DND-41 (cell line): ENCODE results near the gene SBF1.

Experiments
- EZH2 ChIP-seq: IDR thresholded peaks from 3 replicates; pipeline ENCODE4 v1.6.1; 2012; ENCODE audit warnings: borderline replicate concordance, low read depth, mild to moderate bottlenecking, moderate library complexity, low read length, inconsistent platforms; ENCODE audit not compliant: severe bottlenecking
- TF ChIP-seq, protein P1 (sequence below): IDR thresholded peaks from 2 replicates; pipeline ENCODE4 v1.5.1; 2012; ENCODE audit warnings: borderline replicate concordance, low read length, moderate library complexity, mild to moderate bottlenecking; ENCODE audit not compliant: poor library complexity, severe bottlenecking; ENCODE audit errors: extremely low read depth

DNA sequence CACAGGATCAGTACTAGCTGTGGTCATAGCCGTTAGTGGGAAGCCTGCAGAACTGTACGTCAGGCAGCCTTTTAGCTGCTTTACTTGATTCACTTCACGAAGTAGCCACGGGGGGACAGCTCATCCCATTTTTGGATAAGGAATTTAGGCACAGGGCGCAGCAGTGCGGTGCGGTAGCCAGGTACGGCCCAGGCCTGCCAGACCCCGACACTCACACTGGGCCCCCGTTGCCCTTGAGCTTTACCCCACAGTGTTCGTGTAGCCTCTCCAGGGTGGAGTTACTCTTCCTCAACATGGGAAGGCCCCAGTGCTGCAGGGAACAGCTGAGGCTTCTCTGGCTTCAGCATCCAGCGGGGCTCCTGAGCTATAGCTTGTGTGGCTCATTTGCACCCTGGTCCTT, 59.4 kb downstream of the SBF1 start:
- TF ChIP-seq, protein P1, sequence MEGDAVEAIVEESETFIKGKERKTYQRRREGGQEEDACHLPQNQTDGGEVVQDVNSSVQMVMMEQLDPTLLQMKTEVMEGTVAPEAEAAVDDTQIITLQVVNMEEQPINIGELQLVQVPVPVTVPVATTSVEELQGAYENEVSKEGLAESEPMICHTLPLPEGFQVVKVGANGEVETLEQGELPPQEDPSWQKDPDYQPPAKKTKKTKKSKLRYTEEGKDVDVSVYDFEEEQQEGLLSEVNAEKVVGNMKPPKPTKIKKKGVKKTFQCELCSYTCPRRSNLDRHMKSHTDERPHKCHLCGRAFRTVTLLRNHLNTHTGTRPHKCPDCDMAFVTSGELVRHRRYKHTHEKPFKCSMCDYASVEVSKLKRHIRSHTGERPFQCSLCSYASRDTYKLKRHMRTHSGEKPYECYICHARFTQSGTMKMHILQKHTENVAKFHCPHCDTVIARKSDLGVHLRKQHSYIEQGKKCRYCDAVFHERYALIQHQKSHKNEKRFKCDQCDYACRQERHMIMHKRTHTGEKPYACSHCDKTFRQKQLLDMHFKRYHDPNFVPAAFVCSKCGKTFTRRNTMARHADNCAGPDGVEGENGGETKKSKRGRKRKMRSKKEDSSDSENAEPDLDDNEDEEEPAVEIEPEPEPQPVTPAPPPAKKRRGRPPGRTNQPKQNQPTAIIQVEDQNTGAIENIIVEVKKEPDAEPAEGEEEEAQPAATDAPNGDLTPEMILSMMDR = no peak
- no peak for TF ChIP-seq EZH2
